ENCODE data around the gene OSBPL9. TPM values are rescaled to one million over a fixed set of nuclear protein-coding genes. Genes with fewer than 3 reads are reported as not detected.

OSBPL9 gene
- total and polyA plus RNA-seq, 8 donors, result 30.7 to 51.0 (median 35.6) TPM

DNA sequence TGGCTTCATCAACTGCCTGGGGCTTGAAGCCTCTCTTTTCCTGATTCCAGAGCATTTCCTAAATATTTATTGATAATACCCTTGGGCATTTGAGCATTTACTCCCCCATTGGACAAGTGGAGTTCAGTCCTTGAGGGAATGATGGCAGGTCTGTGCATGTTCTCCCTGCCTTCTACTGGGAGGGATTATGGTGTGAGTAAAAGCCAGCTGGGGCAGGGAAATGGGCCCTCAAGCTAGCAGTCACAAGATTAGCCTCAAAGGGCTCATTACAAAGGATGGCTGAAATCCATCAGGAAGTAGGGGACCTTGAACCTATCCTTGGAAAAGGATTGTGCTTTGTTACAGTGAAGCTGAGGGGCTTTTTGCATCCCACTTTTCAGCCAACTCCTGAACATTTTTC lies 24.2 kb upstream of the OSBPL9 start:
- FAIRE-seq, result no peak
- no peaks in the 10 kb centered on the region for H3K36me3 ChIP-seq
- H3K9me3 ChIP-seq, result no peaks in the 10 kb centered on the region
- DNase-seq, result no peak
- ATAC-seq, result no peak
- H3K4me3 ChIP-seq, result no peak overlapping the region
- intact Hi-C loops (cut with DNase I), result no loop called here
- no peak for TF ChIP-seq CTCF (IDR thresholded peaks at IDR 0.05)
- no peaks in the 10 kb centered on the region for H3K27me3 ChIP-seq
- no peak overlapping the region for H3K27ac ChIP-seq
- no peaks in the 10 kb centered on the region for H3K4me1 ChIP-seq

DNA sequence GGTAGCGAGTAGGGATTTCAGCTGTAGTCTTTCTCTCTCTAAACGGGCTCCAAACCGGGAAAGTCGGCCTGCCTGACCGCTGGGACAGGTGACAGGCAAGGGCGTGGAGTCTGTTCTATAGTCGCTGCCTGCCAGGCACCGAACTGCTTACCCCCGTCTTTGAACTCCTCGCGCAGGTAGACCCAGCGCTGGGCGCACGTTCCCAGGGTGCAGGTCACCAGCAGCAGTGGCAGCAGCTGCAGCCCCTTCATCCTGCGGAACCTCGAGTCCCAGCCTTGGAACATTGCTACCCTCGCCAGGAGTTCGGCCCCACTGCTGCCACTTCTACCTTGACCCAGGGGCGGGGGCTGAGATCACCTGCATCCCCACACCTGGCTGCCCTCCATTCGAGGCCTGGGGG lies 22.2 kb upstream of the OSBPL9 start:
- FAIRE-seq, result no peak
- intact Hi-C loops (cut with DNase I), result no loop called here
- ATAC-seq, result no peak
- WGBS, 2 donors, result 80 to 82% methylated on average over 20 of the region's 20 CpGs
- DNase-seq, result no peak
- Histone ChIP-seq H3K4me1 (no peaks in the 10 kb centered on the region), H3K9me3 (no peaks in the 10 kb centered on the region), H3K36me3 (no peaks in the 10 kb centered on the region), H3K4me3 (no peak overlapping the region), H3K27ac (no peak overlapping the region), H3K27me3 (no peaks in the 10 kb centered on the region)
- no peak for TF ChIP-seq CTCF (IDR thresholded peaks at IDR 0.05)

DNA sequence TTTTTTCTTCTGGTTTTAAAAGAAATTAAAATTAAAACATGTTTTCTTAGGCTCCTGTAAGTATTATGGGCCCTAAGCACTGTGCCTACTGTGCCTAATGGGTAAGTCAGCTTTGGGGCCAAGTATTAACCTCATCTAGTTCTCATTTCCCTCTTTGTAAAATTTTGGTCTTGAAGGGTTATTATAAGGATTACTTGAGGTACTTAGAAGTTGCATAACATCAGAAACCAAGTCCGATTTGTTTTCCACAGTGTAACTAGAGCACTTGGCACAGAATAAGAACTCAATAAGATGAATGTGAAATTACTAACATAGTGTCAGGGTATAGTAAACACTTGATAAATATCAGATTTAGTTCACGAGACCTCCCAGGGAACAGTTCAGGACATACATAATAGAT lies 16.4 kb upstream of the OSBPL9 start:
- Histone ChIP-seq H3K4me3 (no peak overlapping the region), H3K9me3 (no peaks in the 10 kb centered on the region), H3K36me3 (no peaks in the 10 kb centered on the region), H3K27ac (no peak overlapping the region), H3K27me3 (no peaks in the 10 kb centered on the region), H3K4me1 (no peaks in the 10 kb centered on the region)
- TF ChIP-seq CTCF (IDR thresholded peaks at IDR 0.05), result no peak
- FAIRE-seq (no peak), DNase-seq (no peak), ATAC-seq (no peak)
- WGBS, 2 donors, result 56 to 69% methylated on average over 2 of the region's 2 CpGs
- intact Hi-C loops (cut with DNase I), result no loop called here

- no peak for TF ChIP-seq CTCF (IDR thresholded peaks at IDR 0.05)
- FAIRE-seq, result no peak
- Histone ChIP-seq H3K36me3 (no peaks in the 10 kb centered on the region), H3K27ac (no peak overlapping the region), H3K4me3 (no peak overlapping the region), H3K9me3 (no peaks in the 10 kb centered on the region), H3K27me3 (no peaks in the 10 kb centered on the region), H3K4me1 (no peaks in the 10 kb centered on the region)
- no peak for DNase-seq
- ATAC-seq, result no peak
- WGBS, 2 donors, result 42 to 43% methylated on average over 1 of the region's 1 CpG
- intact Hi-C loops (cut with DNase I), result no loop called here
Measured at GRCh38 chr1:51600965-51601364, 15.9 kb upstream of the OSBPL9 start.

DNA sequence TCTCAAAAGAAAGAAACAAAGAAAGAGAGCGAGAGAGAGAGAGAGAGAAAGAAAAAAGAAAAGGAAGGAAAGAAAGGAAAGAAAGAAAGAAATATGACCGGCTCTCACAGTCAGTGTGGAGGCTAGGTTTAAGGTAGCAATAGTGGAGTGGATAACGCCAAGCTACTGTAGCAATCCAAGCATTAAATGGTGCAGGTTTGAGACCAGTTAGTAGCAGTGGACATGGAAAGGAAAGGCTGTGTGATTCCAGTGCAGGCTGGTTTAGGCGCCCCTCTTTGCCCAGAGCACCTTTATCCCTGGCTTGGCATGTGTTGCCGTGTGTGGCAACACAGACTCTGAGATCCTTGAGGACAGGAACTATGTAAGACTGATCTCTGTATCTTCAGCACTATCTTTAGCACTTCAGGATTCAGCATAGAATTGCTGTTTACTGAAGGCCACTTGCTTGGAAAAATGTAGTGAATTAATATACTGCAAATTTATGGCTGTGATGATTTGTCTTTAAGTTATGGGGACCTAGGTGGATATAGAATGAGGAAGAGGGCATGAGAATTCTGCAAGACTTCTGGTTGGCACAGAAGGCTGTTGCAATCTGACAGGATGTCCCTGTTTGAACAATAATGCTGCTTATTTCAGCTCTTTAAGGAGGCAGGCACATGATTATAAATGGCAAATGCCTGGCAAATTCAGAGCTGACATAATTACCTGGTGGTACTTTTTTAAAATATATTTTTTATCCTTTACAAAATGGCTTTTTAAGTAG lies 10.8 kb upstream of the OSBPL9 start:
- no peaks in the 10 kb centered on the region for H3K4me1 ChIP-seq
- ATAC-seq (peak in 2 of 4 donors; percentile 39 to 40), DNase-seq (no peak), FAIRE-seq (no peak)
- H3K27me3 ChIP-seq, result no peaks in the 10 kb centered on the region
- H3K27ac ChIP-seq, result no peak overlapping the region
- WGBS, 2 donors, result 76 to 87% methylated on average over 5 of the region's 5 CpGs
- TF ChIP-seq CTCF (IDR thresholded peaks at IDR 0.05), result no peak
- no peaks in the 10 kb centered on the region for H3K9me3 ChIP-seq
- H3K4me3 ChIP-seq, result no peak overlapping the region
- intact Hi-C loops (cut with DNase I), result no loop called here
- no peaks in the 10 kb centered on the region for H3K36me3 ChIP-seq

Data from pancreas (tissue), 10 donors.